ENCODE measurements around the gene ZP1.

The ZP1 gene

GRCh38 chr11:60918251-60918938 is 51.1 kb downstream of the ZP1 start:
- H3K27ac ChIP-seq, result 0 out of 2 replicates have a peak overlapping the region, but pooled peaks have one; percentile 30
- ChIA-PET POLR2A (ENCODE audit: low non-redundant PET) (no interaction called here), CTCF (interaction anchor here (0.7 kb wide), 1 partner anchor 242 kb away, joined by 4 read pairs; no protein-coding TSS in a partner anchor)
- no peak for DNase-seq (ENCODE audit: low spot score)
- TF ChIP-seq CTCF (conservative IDR thresholded peaks at IDR 0.05; ENCODE audit: low read depth), result no peak

DNA sequence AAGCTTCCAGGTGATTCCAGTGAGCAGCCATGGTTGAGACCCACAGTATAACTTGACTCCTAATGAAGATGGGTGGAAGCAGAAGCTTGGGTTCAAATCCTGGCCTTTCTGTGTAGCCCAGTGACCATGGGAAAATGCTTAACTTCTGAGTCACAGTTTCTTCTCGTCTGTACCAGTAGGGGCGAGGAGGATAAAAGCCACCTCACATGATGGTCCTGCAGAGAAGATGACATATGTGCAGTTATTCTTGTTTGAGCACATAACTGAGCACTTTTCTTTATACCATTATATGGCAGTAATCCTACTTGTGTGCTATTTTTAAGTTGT is 51.6 kb downstream of the ZP1 start:
- ChIA-PET CTCF (interaction anchor here (0.7 kb wide), 1 partner anchor 241 kb away, joined by 4 read pairs; no protein-coding TSS in a partner anchor), POLR2A (ENCODE audit: low non-redundant PET) (no interaction called here)
- 0 out of 2 replicates have a peak overlapping the region, but pooled peaks have one; percentile 30 for H3K27ac ChIP-seq
- no peak for TF ChIP-seq CTCF (conservative IDR thresholded peaks at IDR 0.05; ENCODE audit: low read depth)
- DNase-seq (ENCODE audit: low spot score), result no peak

DNA sequence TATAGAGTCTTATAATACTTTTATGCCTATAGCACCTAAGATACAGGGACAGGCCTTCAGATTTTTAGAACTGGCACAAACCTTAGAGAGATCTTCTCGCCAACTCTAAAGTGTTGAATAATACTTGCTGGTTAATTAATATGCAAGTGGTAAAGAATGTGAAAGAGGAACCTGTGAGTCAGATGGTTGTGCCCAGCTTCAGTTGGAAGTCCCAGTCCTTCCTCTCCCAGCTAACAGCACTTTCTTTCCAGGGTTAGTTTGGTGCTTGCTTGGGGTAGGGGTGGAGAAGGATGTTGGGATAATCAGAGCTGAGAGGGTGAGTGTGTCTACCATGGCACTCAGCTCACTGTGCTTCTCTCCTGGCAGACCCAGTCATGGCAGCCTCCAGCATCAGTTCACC is 52.0 kb downstream of the ZP1 start:
- ChIA-PET POLR2A (ENCODE audit: low non-redundant PET) (no interaction called here), CTCF (no interaction called here)
- no peak for DNase-seq (ENCODE audit: low spot score)
- no peak for TF ChIP-seq CTCF (conservative IDR thresholded peaks at IDR 0.05; ENCODE audit: low read depth)
- no peak overlapping the region; the same call in 1 of the 2 replicates for H3K27ac ChIP-seq

DNA sequence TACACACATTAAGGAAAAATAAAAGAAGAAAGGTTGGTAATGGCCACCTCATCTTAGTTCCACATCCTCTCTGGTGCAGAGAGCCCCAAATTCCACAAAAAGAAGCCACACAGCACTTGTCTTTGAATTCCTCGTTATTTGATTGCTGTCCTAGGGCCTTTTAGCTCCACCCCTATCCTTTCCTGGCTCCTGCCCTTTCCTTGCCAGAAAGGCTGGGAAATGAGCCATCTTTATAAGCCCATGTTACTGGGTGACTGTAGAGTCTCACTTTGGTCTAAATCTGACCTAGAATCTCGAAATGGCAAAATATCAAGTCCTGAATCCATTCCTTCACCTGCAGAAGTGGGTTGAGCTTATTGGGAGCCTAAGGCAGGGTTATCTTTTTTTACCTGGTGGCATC is 52.6 kb downstream of the ZP1 start:
- no peak overlapping the region; the same call in 1 of the 2 replicates for H3K27ac ChIP-seq
- ChIA-PET CTCF (no interaction called here), POLR2A (ENCODE audit: low non-redundant PET) (no interaction called here)
- DNase-seq (ENCODE audit: low spot score), result no peak
- no peak for TF ChIP-seq CTCF (conservative IDR thresholded peaks at IDR 0.05; ENCODE audit: low read depth)

GRCh38 chr11:60921259-60921658 is 53.9 kb downstream of the ZP1 start:
- TF ChIP-seq CTCF (conservative IDR thresholded peaks at IDR 0.05; ENCODE audit: low read depth), result no peak
- DNase-seq (ENCODE audit: low spot score), result no peak
- ChIA-PET CTCF (no interaction called here), POLR2A (ENCODE audit: low non-redundant PET) (no interaction called here)
- no peak overlapping the region for H3K27ac ChIP-seq

DNA sequence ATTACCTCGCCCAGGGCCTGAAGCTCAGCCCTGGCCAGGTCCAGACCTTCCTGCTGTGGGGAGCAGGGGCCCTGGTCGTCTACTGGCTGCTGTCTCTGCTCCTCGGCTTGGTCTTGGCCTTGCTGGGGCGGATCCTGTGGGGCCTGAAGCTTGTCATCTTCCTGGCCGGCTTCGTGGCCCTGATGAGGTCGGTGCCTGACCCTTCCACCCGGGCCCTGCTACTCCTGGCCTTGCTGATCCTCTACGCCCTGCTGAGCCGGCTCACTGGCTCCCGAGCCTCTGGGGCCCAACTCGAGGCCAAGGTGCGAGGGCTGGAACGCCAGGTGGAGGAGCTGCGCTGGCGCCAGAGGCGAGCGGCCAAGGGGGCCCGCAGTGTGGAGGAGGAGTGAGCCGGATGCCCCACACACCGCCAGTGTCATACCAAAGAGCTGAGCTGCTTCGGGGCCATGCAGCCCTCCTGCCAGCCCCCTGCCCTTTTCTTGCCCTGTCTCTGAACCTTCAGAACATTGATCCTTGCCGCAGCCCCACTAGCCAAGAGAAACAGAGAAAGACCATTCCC is 54.5 kb downstream of the ZP1 start:
- ChIA-PET POLR2A (ENCODE audit: low non-redundant PET) (no interaction called here), CTCF (interaction anchor here (0.5 to 0.6 kb wide), 3 partner anchors 73 to 336 kb away, joined by 3 to 5 read pairs (median 3); no protein-coding TSS in a partner anchor)
- no peak for DNase-seq (ENCODE audit: low spot score)
- H3K27ac ChIP-seq, result peak overlapping the region; percentile 70
- TF ChIP-seq CTCF (conservative IDR thresholded peaks at IDR 0.05; ENCODE audit: low read depth), result no peak
